Activated naive CD4-positive, alpha-beta T cell treated with anti-CD3 and anti-CD28 coated beads, Interleukin-2, amount 50 U/mL, for 16 hours (primary cell): Measurements from ENCODE around the gene HEXD.
"Not testable (repeated sequence)": the region's sequence is repeated elsewhere in the genome, so short reads cannot be mapped to it uniquely, and the experiment has no call there.

Source experiments
- DNase-seq: peaks from one replicate; pipeline ENCODE4 v3.0.0-alpha.2; 2020

Gene HEXD

DNA sequence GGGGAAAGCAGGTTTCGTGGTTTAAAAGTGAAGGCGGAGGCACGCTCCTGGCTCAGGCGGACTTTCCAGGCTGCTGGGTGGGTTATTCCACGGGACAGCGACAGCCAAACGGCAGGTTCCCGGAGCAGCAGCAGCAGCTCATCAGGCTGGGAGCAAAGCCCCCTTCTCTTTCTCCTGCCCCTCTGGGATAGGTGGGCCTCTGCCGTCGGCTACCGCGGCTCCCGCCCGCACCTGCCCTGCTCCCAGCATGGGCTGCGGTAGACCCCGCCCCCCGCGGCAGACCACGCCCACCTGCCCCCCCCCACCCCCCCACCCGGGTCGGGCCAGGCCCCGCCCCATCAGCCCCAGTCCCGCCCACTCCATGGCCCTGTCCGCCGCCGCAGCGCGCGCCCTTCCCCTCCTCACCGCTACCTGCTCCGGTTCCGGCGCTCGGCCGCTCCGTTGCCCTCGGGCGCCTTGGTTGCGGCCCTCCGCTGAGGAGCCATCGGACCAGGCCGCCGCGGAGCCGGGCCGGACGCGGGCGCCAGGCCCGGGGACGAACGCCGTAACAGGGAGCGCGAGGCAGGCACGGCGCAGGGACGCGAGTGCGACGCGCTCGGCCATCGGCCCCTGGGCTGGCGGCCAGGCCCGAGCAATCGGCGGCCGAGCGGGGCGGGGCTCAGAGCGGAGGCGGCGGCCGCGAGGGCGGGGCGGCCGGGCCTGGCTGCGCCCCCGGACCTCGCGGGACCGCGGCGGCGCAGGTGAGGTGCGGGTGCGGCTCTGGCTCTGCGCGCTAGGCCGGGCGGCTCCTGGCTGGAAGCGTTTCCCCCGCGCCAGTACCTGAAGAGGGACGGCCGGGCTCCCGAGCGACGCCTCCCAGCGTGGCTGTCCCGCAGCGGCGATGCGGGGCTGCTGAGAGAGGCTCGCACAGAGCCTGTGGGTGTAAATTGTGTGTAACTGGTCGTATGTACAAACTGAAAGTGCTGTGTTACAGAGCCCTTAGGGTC lies at the start of gene HEXD, which contains the start of gene OGFOD3:
HEXD (plus strand) TSS at position 347 of the 986 bp plus-strand sequence. CDS start 1,453 bp downstream, outside the sequence.
OGFOD3 (minus strand) TSS at position 586 of the 986 bp plus-strand sequence; CDS start at position 485, 101 bp downstream.
- DNase-seq: peak; percentile 87

DNA sequence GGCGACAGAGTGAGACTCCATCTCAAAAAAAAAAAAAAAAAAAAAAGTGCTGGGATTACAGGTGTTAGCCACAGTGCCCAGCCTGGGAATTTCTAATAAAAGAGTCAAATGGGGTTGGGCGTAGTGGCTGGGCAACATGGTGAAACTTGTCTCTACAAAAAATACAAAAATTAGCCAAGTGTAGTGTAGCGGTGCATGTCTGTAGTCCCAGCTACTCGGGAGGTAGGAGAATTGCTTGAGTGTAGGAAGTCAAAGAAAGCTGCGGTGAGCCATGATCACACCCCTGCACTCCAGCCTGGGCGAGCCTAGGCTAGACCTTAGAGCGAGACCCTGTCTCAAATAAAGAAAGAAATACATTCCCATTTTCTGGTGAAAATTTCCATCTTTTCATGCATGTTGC lies 48.9 kb upstream of the HEXD start:
- DNase-seq: no peak

DNA sequence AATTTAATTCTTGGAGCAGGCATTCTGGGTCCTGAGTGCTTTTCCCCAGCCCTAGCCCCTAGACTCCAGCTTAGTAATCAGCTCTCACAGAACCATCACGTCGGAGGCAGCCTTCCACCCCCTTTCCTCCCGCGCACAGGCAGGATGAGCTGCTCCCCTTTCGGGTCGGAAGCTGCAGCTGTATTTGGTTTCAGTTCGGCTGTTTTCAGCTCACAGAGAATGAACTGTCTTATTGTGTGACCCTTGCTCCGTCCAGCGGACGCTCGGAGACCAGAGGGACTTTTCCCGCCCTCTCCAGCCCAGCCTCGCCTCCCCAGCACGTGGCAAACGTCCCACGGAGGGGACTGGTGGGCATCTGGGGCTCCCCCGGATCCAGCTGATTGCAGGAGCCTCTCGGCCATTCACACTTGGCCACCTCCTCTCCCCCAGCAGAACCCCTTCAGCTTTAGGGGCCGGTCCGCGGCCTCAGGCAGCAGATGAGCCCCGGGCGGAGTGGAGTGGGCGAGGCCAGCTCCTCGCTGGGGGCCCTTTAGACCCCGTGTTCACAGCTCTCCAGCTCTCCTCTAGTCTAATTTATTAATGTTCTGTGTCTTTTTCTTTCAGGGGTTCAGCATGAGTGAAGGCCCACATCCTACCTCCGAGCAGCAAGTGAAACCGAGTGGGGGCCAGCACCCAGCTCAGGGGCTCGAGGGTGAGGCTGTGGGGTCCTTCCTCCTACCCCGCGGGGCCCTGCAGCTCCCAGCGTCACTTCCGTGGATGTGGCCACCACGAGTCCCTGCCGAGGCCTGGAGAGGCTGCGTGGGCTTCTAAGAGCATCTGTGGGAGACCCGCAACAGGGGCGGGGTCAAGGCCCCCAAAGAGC lies 47.4 kb upstream of the HEXD start:
- DNase-seq: peak; percentile 40

DNA sequence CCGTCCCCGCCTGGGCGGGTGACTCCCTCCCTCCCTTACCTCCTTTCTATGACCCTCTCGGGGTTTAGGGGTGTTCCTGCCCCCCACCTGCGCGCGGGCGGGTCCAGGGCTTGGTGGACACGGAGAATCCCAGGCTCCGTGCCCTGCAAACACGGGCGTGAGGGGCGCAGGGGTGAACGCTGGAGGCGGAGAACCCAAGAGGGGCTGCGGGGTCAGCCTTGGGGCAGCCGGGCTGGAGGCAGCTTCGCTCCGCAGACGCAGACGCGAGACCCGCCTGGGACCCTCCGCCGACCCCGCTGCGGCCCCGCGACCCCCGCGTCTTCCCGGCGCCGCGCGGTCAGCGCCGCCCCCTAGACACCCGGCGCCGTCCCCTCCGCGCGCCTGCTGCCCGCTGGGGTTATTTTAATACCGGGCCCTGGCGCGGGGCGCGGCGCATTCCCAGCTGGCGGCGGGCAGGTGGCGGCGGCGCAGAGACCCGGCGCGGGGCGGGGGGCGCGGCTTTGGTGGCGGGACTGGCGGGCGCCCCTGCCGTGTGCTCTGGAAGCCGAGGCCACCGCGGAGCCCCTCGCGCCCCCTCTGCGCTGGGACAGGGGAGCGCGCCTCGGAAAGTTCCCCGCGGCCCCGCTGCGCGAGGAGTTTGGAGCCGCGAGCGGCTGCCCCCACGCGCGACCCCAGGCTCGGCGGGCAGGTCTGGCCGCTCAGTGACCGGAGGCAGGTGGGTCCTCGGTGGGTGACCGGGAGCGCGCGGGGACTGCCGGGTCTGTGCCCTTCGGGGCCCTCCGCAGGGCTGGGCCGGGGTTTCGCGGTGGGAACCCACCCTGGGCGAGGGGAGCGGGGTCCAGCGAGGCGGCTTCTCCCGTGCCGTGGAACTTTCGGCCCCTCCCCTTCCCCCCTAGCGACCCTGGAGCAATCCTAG lies 46.6 kb upstream of the HEXD start, which contains the start of gene UTS2R:
UTS2R (plus strand) TSS at position 433 of the 916 bp plus-strand sequence. CDS start 2,560 bp downstream, outside the sequence.
- no peak for DNase-seq

DNA sequence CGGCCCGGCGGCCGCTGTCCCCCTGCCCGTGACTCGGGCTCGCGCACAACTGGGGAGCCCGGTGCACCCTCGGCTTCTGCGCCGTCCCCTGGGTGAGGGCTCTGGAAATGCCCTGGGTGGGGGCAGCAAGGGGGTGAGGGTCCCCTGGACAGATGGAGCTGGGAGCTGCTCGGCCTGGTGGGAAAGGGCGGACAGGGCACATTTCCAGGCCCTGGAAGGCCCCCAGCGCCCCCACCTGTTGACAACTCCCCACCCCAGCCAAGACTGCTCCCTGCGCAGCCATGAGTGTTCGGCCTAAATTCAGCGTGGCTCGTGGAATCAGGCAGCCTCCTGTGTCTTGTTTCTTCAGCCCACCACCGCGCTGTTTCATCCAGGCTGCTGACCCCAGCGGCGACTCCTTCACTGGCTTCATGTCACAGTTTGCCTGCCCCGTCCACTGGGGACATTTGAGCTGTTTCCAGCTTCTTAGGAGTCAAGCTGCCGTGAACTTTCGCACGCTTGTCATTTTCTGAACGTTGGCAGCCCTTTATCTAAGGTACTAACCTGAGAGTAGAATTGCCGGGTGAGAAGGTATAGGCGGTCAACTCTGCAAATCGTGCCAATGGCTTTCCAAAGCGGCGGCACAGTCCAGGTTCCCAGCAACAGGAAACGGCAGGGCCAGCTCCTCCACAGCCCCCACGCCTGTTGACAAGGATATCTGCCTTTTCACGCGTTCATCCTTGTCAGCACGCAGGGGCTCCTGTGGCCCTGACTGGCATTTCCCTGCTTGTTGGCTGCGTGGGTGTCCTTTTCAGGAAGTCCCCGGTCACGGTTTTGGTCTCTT lies 45.7 kb upstream of the HEXD start:
- no peak for DNase-seq

DNA sequence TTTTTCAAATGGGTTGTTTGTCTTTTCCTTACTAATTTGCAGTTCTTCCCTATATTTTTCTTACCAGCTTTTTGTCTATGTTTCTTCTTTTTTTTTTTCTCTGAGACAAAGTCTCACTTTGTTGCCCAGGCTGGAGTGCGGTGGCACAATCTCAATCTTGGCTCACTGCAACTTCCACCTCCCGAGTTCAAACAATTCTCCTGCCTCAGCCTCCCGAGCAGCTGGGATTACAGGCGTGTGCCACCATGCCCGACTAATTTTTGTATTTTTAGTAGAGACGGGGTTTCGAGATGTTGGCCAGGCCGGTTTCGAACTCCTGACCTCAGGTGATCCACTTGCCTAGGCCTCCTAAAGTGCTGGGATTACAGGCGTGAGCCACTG lies 45.1 kb upstream of the HEXD start:
- DNase-seq: not testable (repeated sequence)

DNA sequence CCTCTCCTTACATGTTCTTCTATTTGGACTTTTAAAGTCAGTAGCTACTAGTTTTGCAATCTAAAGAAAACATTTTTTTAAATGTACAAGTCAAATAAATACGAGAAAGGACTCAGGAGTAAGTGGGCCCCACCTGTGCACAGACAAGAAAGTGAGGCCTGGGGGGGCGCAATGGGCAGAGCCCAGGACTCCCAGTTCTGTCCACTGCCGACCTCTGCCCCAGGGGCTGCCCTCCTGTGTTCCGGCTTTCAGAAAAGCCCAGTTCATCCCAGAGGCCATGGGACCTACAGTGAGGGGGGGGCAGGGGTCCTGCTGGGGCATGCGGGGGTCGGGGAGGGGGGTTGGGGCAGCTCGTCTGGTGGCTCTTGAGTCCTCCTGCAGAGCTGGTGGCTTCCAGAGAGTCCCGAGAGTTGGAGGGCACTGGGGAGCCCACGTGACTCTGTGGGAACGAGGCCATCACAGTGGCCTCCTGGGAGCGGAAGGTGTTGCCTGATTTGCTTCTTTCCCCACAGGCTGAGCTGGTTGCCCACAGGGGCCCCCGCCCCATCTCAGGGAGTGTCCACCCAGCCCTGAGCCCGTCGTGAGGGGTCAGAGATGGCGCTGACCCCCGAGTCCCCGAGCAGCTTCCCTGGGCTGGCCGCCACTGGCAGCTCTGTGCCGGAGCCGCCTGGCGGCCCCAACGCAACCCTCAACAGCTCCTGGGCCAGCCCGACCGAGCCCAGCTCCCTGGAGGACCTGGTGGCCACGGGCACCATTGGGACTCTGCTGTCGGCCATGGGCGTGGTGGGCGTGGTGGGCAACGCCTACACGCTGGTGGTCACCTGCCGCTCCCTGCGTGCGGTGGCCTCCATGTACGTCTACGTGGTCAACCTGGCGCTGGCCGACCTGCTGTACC lies 44.2 kb upstream of the HEXD start:
- DNase-seq: no peak

DNA sequence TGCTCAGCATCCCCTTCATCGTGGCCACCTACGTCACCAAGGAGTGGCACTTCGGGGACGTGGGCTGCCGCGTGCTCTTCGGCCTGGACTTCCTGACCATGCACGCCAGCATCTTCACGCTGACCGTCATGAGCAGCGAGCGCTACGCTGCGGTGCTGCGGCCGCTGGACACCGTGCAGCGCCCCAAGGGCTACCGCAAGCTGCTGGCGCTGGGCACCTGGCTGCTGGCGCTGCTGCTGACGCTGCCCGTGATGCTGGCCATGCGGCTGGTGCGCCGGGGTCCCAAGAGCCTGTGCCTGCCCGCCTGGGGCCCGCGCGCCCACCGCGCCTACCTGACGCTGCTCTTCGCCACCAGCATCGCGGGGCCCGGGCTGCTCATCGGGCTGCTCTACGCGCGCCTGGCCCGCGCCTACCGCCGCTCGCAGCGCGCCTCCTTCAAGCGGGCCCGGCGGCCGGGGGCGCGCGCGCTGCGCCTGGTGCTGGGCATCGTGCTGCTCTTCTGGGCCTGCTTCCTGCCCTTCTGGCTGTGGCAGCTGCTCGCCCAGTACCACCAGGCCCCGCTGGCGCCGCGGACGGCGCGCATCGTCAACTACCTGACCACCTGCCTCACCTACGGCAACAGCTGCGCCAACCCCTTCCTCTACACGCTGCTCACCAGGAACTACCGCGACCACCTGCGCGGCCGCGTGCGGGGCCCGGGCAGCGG lies 43.4 kb upstream of the HEXD start:
- DNase-seq: no peak

DNA sequence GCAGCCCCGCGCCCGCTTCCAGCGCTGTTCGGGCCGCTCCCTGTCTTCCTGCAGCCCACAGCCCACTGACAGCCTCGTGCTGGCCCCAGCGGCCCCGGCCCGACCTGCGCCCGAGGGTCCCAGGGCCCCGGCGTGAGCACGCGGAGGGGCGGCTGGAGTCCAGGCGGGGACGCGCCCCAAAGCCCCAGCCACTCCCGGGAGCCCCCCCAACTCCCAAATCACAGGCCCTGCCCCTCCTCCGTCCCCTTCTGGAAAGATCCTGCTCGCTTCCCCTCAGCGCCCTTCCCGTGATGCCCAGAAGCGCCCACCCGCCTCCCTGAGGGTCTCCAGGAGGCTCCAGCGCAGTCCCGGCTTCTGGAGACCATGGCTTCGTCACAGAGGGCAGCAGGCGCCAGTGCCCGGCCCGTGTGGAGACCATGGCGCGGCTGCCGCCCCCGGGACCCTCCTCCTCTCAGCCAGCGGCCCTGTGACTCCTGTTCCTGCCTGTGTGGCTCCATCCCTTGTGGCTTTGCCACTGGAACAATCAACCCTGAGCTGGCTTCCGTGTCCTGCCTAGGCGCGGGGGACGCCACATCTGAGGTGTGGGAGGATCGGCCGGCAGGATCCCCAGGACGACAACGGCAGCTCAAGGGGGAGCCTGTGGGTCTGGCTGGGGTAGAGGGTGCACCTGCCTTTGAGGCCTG lies 42.6 kb upstream of the HEXD start:
- DNase-seq: no peak

DNA sequence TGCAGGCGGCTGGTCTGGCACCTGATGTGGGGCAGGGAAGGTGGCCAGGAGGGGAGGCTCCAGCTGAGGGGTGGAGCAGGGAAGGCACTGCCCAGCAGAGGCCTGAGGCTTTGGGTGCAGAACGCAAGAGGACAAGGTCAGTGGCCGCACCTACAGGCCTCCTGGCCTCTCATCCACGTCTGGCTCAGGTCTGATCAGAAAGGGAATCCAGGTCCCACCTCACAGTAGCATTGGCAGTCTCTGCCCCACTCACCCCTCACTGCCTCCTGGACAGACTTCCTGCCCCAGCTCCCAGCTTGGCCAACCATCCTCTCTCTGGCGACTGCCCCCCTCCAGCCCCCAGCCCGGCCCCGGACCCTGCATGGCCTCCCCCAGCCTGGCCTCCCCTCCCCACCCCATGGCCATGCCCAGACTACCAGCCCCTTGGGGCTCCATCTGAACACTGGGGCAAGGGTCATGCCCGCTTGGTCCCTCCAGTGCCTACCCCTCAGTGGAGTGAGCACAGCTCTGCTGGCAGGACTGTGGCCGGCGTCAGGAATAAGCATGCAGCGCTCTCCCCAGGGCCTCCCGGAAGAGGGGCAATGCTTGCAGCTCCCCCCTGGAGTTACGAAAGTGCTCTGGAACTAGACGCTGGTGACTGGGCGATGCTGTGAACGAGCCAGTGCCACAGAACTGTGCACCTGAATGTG lies 42.0 kb upstream of the HEXD start:
- no peak for DNase-seq

DNA sequence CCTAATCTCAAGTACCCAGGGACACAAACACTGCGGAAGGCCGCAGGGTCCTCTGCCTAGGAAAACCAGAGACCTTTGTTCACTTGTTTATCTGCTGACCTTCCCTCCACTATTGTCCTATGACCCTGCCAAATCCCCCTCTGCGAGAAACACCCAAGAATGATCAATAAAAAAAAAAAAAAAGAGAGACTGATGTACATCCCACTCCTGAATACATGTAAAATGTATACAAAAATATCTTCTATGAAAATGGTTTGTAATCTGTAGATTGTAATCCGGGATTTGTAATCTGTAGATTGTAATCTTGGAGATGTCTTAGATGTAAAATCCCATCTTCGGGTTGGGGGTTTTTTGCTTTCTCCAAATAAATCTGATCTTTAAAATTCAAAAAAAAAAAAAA lies 40.9 kb upstream of the HEXD start:
- DNase-seq: not testable (repeated sequence)

DNA sequence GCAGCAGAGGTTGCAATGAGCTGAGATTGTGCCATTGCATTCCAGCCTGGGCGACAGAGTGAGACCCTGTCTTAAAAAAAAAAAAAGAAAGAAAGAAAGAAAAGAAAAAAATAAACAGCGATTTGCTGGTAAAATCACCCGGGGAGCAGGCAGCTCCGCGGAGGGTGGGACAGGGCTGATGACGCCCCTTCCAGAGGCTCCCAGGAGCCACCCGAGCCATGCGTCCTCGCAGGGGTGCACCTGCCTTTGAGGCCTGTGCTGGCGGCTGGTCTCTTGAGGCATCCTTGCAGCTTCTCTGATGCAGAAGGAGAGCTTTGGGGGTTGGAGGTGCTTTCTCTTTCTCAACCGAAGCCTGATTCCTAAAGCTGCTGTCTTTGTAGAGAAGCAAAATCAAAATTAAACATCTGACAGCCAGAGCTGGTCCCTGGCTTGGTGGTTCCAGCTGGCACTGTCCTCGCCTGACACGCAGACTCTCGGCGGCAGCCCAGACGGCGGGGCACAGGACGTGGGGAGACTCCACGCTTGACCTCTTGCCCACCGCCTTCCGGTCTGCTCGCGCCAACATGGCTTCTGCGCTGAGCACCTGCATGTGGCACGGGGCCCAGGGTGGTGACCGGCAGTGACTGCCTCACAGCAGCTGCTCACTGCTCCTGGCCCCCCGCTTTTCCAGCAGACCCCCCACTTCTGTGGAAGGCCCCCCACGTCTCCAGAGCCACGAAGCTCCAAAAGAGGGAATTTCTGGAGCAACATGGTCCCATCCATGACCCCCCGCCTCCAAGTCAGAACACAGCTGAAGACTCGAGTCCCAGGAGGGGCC lies 40.0 kb upstream of the HEXD start:
- DNase-seq: no peak

DNA sequence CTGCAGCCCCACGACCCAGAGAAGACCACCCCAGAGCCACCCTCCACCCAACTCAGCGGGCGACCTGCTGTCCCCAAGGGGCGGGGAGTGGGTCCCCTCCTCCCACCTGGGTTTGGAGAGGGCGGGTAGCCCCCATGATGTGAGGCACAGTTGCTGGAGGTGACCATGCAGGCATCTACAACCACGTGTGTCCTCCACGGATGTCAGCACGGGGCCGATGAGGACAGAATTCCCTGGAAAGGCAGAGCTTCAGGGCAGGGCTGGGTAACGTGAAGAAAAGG lies 39.5 kb upstream of the HEXD start:
- DNase-seq: no peak

DNA sequence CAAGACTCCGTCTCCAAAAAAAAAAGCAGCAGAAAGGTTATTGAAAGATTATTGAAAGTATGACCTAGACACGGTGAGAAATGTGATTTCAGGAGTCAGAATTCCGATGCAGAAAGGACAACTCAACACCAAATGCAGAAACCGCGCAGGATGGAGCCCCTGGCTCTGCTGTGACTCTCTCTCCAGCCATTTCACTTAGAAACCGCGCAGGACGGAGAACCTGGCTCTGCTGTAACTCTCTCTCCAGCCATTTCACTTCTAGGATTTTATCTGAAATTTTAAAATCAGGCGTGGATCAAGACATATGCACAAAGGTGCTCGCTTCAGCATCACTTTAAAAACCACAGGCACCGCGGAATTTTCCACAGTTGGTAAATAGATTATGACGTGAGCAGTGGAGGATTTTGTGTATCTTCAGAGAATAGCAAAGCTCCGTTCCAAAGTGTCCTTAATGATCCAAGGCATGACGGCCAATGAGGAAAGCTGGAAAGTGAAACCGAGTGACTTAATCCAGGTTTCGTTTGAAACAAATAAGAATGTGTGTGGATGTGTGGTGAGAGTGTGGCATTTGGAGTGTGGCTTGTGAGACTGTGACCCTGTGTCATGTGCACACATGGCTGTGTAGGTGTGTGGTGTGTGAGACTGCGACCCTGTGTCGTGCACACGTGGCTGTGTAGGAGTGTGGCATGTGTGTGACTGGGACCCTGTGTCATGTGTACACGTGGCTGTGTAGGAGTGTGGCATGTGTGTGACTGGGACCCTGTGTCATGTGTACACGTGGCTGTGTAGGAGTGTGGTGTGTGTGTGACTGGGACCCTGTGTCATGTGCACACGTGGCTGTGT lies 37.1 kb upstream of the HEXD start:
- DNase-seq: no peak

DNA sequence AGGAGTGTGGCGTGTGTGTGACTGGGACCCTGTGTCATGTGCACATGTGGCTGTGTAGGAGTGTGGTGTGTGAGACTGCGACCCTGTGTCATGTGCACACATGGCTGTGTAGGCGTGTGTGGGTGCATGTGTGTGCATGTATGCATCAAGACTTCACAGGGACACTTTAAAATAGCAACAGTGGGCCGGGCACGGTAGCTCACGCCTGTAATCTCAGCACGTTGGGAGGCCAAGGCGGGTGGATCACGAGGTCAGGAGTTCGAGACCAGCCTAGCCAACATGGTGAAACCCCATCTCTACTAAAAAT lies 36.5 kb upstream of the HEXD start:
- not testable (repeated sequence) for DNase-seq

DNA sequence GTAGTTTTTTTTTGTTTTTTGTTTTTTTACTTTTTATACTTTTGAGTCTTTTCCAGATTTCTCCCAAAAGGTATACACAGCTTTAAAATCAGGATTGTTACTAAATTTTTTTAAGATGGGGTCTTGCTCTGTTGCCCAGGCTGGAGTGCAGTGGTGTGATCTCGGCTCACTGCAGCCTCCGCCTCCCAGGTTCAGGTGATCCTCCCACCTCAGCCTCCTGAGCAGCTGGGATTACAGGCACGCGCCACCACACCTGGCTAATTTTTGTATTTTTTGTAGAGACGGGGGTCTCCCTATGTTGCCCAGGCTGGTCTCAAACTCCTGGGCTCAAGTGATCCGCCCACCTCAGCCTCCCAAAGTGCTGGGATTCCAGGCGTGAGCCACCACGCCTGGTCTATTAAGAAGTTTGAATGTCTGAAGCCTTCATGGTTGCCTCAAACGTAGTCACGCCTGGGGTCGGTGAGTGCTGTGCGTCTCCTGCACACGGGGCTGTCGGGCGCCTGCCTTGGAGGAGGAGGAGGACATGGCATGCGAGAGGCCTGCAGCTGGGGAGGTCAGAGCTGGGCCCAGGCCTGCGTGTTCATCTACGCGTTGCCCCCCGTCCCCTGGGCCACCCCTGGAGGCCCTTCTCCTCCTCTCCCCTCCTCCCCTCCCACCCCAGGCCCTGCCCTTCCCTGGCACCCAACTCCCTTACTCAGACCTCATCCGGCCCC lies 35.8 kb upstream of the HEXD start:
- not testable (repeated sequence) for DNase-seq
